ENCODE data around the gene CRLF2. TPM values are rescaled to one million over a fixed set of nuclear protein-coding genes. Genes with fewer than 3 reads are reported as not detected.

CRLF2 gene
- total RNA-seq, 1 donor, result 0.42 TPM

Other genes starting within 250 kb of the CRLF2 start
- 37.8 TPM for gene CSF2RA, start 56.2 kb upstream of the CRLF2 start, total RNA-seq
- gene IL3RA, start 124.1 kb upstream of the CRLF2 start, total RNA-seq, result 13.2 TPM
- gene SLC25A6, start 179.5 kb upstream of the CRLF2 start, total RNA-seq, result 315 TPM
- gene ASMTL, start 240.3 kb upstream of the CRLF2 start, total RNA-seq, result 12.7 TPM

Measured in mononuclear cell (primary cell).